GM20000 (cell line): ENCODE results near the gene FAM50A.

Experiments used
- DNase-seq: peaks from one replicate; pipeline ENCODE4 v3.0.0; 2012; ENCODE audit warnings: low spot score
- TF ChIP-seq, protein P1 (sequence below): IDR thresholded peaks from 2 replicates; pipeline ENCODE4 v1.5.1; 2012; ENCODE audit warnings: mild to moderate bottlenecking, control low read depth; ENCODE audit errors: extremely low read depth, missing control alignments

Gene FAM50A

DNA sequence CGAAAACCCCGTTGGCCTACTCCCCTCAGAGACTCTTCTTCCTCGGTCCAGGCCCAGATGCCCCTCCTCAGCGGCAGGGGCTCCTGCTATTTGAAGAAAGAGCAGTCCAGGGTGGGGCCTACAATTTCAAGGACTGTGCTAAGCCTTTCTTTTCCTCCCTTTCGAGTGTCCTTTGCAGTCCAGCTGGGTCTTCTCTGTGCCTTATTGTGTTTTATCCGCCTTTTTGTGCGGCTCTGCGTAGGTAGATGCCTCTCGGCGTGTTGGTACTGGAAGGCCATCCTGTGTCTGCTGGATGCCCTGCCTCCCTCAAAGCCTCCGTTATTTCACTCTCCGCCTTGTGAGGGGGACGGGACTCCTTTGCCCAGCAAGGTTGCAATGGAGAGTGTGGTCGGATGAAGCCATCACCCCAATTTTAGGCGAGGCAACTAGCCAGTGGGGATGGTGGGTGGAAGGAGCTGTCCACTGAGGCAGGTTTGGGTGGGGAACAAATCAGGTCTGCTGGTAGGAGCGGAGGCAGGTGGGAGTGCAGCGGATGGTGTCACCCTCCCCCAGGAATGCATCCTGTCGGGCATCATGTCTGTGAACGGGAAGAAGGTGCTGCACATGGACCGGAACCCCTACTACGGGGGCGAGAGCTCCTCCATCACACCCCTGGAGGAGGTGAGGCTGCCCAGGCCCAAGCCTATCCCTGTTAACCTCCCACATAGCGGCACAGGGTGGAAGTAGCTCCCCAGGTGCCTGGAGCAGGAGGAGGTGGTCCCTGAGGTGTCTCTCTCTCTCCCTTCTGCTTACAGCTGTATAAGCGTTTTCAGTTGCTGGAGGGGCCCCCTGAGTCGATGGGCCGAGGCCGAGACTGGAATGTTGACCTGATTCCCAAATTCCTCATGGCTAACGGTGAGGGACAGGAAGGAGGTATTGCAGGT lies 5.7 kb upstream of the FAM50A start:
- no peak for DNase-seq
- TF ChIP-seq, protein P1, sequence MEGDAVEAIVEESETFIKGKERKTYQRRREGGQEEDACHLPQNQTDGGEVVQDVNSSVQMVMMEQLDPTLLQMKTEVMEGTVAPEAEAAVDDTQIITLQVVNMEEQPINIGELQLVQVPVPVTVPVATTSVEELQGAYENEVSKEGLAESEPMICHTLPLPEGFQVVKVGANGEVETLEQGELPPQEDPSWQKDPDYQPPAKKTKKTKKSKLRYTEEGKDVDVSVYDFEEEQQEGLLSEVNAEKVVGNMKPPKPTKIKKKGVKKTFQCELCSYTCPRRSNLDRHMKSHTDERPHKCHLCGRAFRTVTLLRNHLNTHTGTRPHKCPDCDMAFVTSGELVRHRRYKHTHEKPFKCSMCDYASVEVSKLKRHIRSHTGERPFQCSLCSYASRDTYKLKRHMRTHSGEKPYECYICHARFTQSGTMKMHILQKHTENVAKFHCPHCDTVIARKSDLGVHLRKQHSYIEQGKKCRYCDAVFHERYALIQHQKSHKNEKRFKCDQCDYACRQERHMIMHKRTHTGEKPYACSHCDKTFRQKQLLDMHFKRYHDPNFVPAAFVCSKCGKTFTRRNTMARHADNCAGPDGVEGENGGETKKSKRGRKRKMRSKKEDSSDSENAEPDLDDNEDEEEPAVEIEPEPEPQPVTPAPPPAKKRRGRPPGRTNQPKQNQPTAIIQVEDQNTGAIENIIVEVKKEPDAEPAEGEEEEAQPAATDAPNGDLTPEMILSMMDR: no peak

DNA sequence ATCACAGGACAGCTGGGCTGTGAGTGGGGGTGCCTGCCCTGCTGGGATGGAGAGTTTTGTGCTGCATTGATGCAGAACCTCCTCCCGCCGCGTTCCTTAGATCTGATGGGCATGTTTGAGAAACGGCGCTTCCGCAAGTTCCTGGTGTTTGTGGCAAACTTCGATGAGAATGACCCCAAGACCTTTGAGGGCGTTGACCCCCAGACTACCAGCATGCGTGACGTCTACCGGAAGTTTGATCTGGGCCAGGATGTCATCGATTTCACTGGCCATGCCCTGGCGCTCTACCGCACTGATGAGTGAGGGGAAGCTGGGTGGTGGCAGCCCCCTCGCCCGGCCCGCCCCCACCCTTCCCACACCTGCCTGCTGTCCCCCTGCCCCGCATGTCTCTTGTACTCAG lies 4.1 kb upstream of the FAM50A start:
- TF ChIP-seq, protein P1: no peak
- no peak for DNase-seq

- TF ChIP-seq, protein P1: no peak
- DNase-seq: no peak
These were observed 3.2 kb upstream of the FAM50A start for GRCh38 chrX:154440623-154441357.

DNA sequence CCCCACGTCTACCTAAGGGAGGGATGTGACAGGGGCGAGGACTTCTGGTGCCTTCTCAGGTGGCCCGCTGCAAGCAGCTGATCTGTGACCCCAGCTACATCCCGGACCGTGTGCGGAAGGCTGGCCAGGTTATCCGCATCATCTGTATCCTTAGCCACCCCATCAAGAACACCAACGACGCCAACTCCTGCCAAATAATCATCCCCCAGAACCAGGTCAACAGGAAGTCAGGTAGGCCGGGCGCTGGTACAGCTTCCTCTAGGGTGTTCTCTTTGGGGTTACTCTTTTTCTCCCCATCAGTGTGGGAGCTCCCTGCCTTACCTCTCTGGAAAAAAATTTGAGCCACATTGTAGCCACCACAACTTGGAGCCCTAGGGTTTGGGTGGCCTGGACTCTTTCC lies 2.4 kb upstream of the FAM50A start:
- TF ChIP-seq, protein P1: no peak
- no peak for DNase-seq

GRCh38 chrX:154441984-154442707 lies 1.8 kb upstream of the FAM50A start:
- TF ChIP-seq, protein P1: no peak
- DNase-seq: no peak

DNA sequence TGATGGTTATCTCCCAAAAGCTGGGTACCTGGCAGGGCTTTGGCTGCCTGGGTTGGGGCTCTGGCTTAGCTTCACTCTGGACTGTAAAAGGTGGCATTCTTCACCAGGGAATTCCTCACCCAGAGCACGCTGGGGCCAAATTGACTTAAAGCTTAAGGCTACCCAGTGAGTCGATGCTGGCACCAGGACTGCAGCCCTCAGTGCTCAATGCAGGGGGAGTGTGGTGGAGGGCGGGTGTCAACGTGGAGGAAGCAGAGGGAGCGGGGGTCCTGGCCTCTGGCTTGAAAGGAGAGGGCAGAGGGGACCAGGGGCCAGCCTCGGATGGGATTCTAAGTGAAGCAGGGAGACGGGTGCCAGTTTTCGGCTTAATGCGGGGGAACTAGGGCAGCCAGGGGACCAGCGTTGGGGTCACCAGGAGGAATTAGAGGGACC lies 446 bp upstream of the FAM50A start:
- TF ChIP-seq, protein P1: no peak
- DNase-seq: no peak
